ENCODE measurements around the gene ABLIM3. TPM values are rescaled to one million over a fixed set of nuclear protein-coding genes. Genes with fewer than 3 reads are reported as not detected.

The ABLIM3 gene
- total RNA-seq, 2 experiments from 2014 or later = 0.21 TPM; not detected in 1

- Mint-ChIP-seq H3K27ac (no peak overlapping the region), H3K4me3 (no peak overlapping the region), H3K27me3 (no peaks in the 10 kb centered on the region), H3K36me3 (no peaks in the 10 kb centered on the region), H3K9me3 (ENCODE audit: low read depth) (no peaks in the 10 kb centered on the region), H3K4me1 (no peaks in the 10 kb centered on the region)
- CTCF ChIA-PET = interaction anchor here (0.9 to 1.6 kb wide), 2 partner anchors 9 to 71 kb away, joined by 3 read pairs; partner anchors contain the start of gene ABLIM3
- peak; percentile 23 for DNase-seq
- no peak for ATAC-seq
Measured at GRCh38 chr5:149213264-149213880, 72.1 kb downstream of the ABLIM3 start.

- Mint-ChIP-seq H3K27me3 (no peaks in the 10 kb centered on the region), H3K4me1 (no peaks in the 10 kb centered on the region), H3K9me3 (ENCODE audit: low read depth) (no peaks in the 10 kb centered on the region), H3K27ac (no peak overlapping the region), H3K36me3 (no peaks in the 10 kb centered on the region), H3K4me3 (no peak overlapping the region)
- CTCF ChIA-PET = interaction anchor here (1.0 to 1.4 kb wide), 2 partner anchors 54 to 74 kb away, joined by 3 read pairs; partner anchors contain the start of gene ABLIM3
- ATAC-seq (no peak), DNase-seq (peak; percentile 21)
Measured at GRCh38 chr5:149215478-149216090, 74.3 kb downstream of the ABLIM3 start.

GRCh38 chr5:149216496-149216895, 75.2 kb downstream of the ABLIM3 start:
- no peaks in the 10 kb centered on the region for H3K36me3 Mint-ChIP-seq
- DNase-seq (no peak), ATAC-seq (no peak)
- no peaks in the 10 kb centered on the region for H3K9me3 Mint-ChIP-seq (ENCODE audit: low read depth)
- no peaks in the 10 kb centered on the region for H3K4me1 Mint-ChIP-seq
- no peak overlapping the region for H3K27ac Mint-ChIP-seq
- H3K4me3 Mint-ChIP-seq = no peak overlapping the region
- H3K27me3 Mint-ChIP-seq = no peaks in the 10 kb centered on the region
- CTCF ChIA-PET = interaction anchor here (1.0 to 1.4 kb wide), 2 partner anchors 53 to 75 kb away, joined by 3 read pairs; partner anchors contain the start of gene ABLIM3

GRCh38 chr5:149217096-149217802, 76.0 kb downstream of the ABLIM3 start:
- no peaks in the 10 kb centered on the region for H3K9me3 Mint-ChIP-seq (ENCODE audit: low read depth)
- H3K36me3 Mint-ChIP-seq = no peaks in the 10 kb centered on the region
- CTCF ChIA-PET = interaction anchor here (1.4 kb wide), 1 partner anchor 52 kb away, joined by 3 read pairs; no protein-coding TSS in a partner anchor
- DNase-seq = no peak
- no peak overlapping the region for H3K4me3 Mint-ChIP-seq
- no peak overlapping the region for H3K27ac Mint-ChIP-seq
- no peak for ATAC-seq
- no peaks in the 10 kb centered on the region for H3K4me1 Mint-ChIP-seq
- H3K27me3 Mint-ChIP-seq = no peaks in the 10 kb centered on the region

GRCh38 chr5:149217803-149218155, 76.5 kb downstream of the ABLIM3 start:
- CTCF ChIA-PET = no interaction called here
- H3K4me1 Mint-ChIP-seq = no peaks in the 10 kb centered on the region
- ATAC-seq (no peak), DNase-seq (no peak)
- H3K9me3 Mint-ChIP-seq (ENCODE audit: low read depth) = no peaks in the 10 kb centered on the region
- no peaks in the 10 kb centered on the region for H3K27me3 Mint-ChIP-seq
- no peak overlapping the region for H3K27ac Mint-ChIP-seq
- H3K4me3 Mint-ChIP-seq = no peak overlapping the region
- no peaks in the 10 kb centered on the region for H3K36me3 Mint-ChIP-seq

GRCh38 chr5:149219584-149219983, 78.3 kb downstream of the ABLIM3 start:
- DNase-seq (no peak), ATAC-seq (no peak)
- CTCF ChIA-PET = no interaction called here
- H3K27me3 Mint-ChIP-seq = peaks cover 3% of the 10 kb centered on the region
- no peaks in the 10 kb centered on the region for H3K36me3 Mint-ChIP-seq
- no peak overlapping the region for H3K4me3 Mint-ChIP-seq
- H3K27ac Mint-ChIP-seq = no peak overlapping the region
- H3K4me1 Mint-ChIP-seq = no peaks in the 10 kb centered on the region
- H3K9me3 Mint-ChIP-seq (ENCODE audit: low read depth) = no peaks in the 10 kb centered on the region

GRCh38 chr5:149220750-149221149, 79.5 kb downstream of the ABLIM3 start:
- peaks cover 3% of the 10 kb centered on the region for H3K27me3 Mint-ChIP-seq
- no peak overlapping the region for H3K4me3 Mint-ChIP-seq
- H3K36me3 Mint-ChIP-seq = no peaks in the 10 kb centered on the region
- H3K4me1 Mint-ChIP-seq = no peaks in the 10 kb centered on the region
- CTCF ChIA-PET = no interaction called here
- ATAC-seq (no peak), DNase-seq (no peak)
- H3K27ac Mint-ChIP-seq = no peak overlapping the region
- H3K9me3 Mint-ChIP-seq (ENCODE audit: low read depth) = no peaks in the 10 kb centered on the region

GRCh38 chr5:149221326-149221725, 80.0 kb downstream of the ABLIM3 start:
- H3K27me3 Mint-ChIP-seq = peaks cover 3% of the 10 kb centered on the region
- DNase-seq (no peak), ATAC-seq (no peak)
- no peaks in the 10 kb centered on the region for H3K4me1 Mint-ChIP-seq
- H3K4me3 Mint-ChIP-seq = no peak overlapping the region
- H3K27ac Mint-ChIP-seq = no peak overlapping the region
- CTCF ChIA-PET = interaction anchor here (2.8 kb wide), 1 partner anchor 80 kb away, joined by 7 read pairs; the partner anchor contains the start of gene ABLIM3
- H3K9me3 Mint-ChIP-seq (ENCODE audit: low read depth) = no peaks in the 10 kb centered on the region
- H3K36me3 Mint-ChIP-seq = no peaks in the 10 kb centered on the region

GRCh38 chr5:149221731-149222342, 80.5 kb downstream of the ABLIM3 start:
- CTCF ChIA-PET = interaction anchor here (2.8 kb wide), 1 partner anchor 80 kb away, joined by 7 read pairs; the partner anchor contains the start of gene ABLIM3
- Mint-ChIP-seq H3K4me3 (no peak overlapping the region), H3K4me1 (no peaks in the 10 kb centered on the region), H3K27ac (no peak overlapping the region), H3K9me3 (ENCODE audit: low read depth) (no peaks in the 10 kb centered on the region), H3K27me3 (peaks cover 3% of the 10 kb centered on the region), H3K36me3 (no peaks in the 10 kb centered on the region)
- ATAC-seq = no peak
- DNase-seq = no peak

- DNase-seq (no peak), ATAC-seq (no peak)
- Mint-ChIP-seq H3K9me3 (ENCODE audit: low read depth) (no peaks in the 10 kb centered on the region), H3K27me3 (peaks cover 3% of the 10 kb centered on the region), H3K27ac (no peak overlapping the region), H3K4me1 (peaks cover 4% of the 10 kb centered on the region), H3K36me3 (no peaks in the 10 kb centered on the region), H3K4me3 (no peak overlapping the region)
- CTCF ChIA-PET = interaction anchor here (0.6 to 2.8 kb wide), 3 partner anchors 22 to 392 kb away, joined by 3 to 7 read pairs (median 3); partner anchors contain the start of gene ABLIM3
Measured at GRCh38 chr5:149223081-149223848, 82.0 kb downstream of the ABLIM3 start.

- Mint-ChIP-seq H3K27ac (no peak overlapping the region), H3K9me3 (ENCODE audit: low read depth) (no peaks in the 10 kb centered on the region), H3K4me3 (no peak overlapping the region), H3K27me3 (peaks cover 7% of the 10 kb centered on the region), H3K4me1 (peaks cover 6% of the 10 kb centered on the region), H3K36me3 (no peaks in the 10 kb centered on the region)
- CTCF ChIA-PET = interaction anchor here (1.4 to 2.8 kb wide), 2 partner anchors 41 to 83 kb away, joined by 4 to 7 read pairs; partner anchors contain the start of gene ABLIM3
- ATAC-seq (no peak), DNase-seq (no peak)
Measured at GRCh38 chr5:149224282-149224681, 83.0 kb downstream of the ABLIM3 start.

GRCh38 chr5:149227168-149227826, 86.0 kb downstream of the ABLIM3 start:
- Mint-ChIP-seq H3K27me3 (peaks cover 7% of the 10 kb centered on the region), H3K4me3 (no peak overlapping the region), H3K27ac (no peak overlapping the region), H3K9me3 (ENCODE audit: low read depth) (no peaks in the 10 kb centered on the region), H3K4me1 (peaks cover 6% of the 10 kb centered on the region), H3K36me3 (no peaks in the 10 kb centered on the region)
- ATAC-seq (no peak), DNase-seq (no peak)
- CTCF ChIA-PET = interaction anchor here (1.4 kb wide), 1 partner anchor 37 kb away, joined by 5 read pairs; no protein-coding TSS in a partner anchor

Data from activated CD8-positive, alpha-beta memory T cell treated with anti-CD3 and anti-CD28 coated beads, Interleukin-2, amount 10 ng/mL, durations not matched to agents 7 days and 5 days (primary cell).